GM23338 (cell line): ENCODE data around the gene CENPV. TPM values are rescaled to one million over a fixed set of nuclear protein-coding genes. Genes with fewer than 3 reads are reported as not detected.

Experiments used
- ATAC-seq: fragments of 200-7000 bp; cut with Tn5 transposase; 3 replicates; pipeline ENCODE4 v1.9.1; 2020
- DNase-seq: peaks from one replicate; pipeline ENCODE4 v3.0.0-alpha.2; 2015; ENCODE audit warnings: low spot score
- H2AFZ ChIP-seq: fragments of 200-600 bp; sonication (generic); 2 replicates; pipeline ENCODE4 v1.8.0; 2016; ENCODE audit warnings: antibody characterized with exemption, mild to moderate bottlenecking, moderate library complexity
- H3F3A ChIP-seq: fragments of 200-600 bp; sonication (generic); replicated peaks from 2 replicates; pipeline ENCODE4 v1.8.0; 2017; ENCODE audit warnings: antibody characterized with exemption, mixed run types, low read depth
- H3K27ac ChIP-seq: fragments of 200-600 bp; sonication (generic); 2 replicates; pipeline ENCODE4 v1.6.1; 2016; ENCODE audit warnings: low read depth
- H3K27me3 ChIP-seq: fragments of 200-600 bp; sonication (generic); 2 replicates; pipeline ENCODE4 v1.8.0; 2016; ENCODE audit warnings: mild to moderate bottlenecking, mixed run types, moderate library complexity; ENCODE audit not compliant: insufficient read depth
- H3K36me3 ChIP-seq: fragments of 200-600 bp; sonication (generic); 2 replicates; pipeline ENCODE4 v1.8.0; 2016; ENCODE audit warnings: mild to moderate bottlenecking; ENCODE audit not compliant: insufficient read depth
- H3K4me1 ChIP-seq: fragments of 200-600 bp; sonication (generic); 2 replicates; pipeline ENCODE4 v1.8.0; 2016; ENCODE audit warnings: mild to moderate bottlenecking, moderate library complexity; ENCODE audit not compliant: insufficient read depth
- H3K4me2 ChIP-seq: fragments of 200-600 bp; sonication (generic); 2 replicates; pipeline ENCODE4 v1.7.1; 2017; ENCODE audit warnings: mixed run types
- H3K4me3 ChIP-seq: fragments of 200-600 bp; sonication (generic); 2 replicates; pipeline ENCODE4 v1.6.1; 2016; ENCODE audit warnings: mixed run types
- H3K79me2 ChIP-seq: fragments of 200-600 bp; sonication (generic); replicated peaks from 2 replicates; pipeline ENCODE4 v1.8.0; 2017; ENCODE audit warnings: mild to moderate bottlenecking; ENCODE audit not compliant: insufficient read depth
- H3K9me2 ChIP-seq: fragments of 200-600 bp; sonication (generic); 2 replicates; pipeline ENCODE4 v1.8.0; 2017; ENCODE audit not compliant: insufficient read depth
- H4K20me1 ChIP-seq: fragments of 200-600 bp; sonication (generic); replicated peaks from 2 replicates; pipeline ENCODE4 v1.8.0; 2017; ENCODE audit warnings: mild to moderate bottlenecking; ENCODE audit not compliant: insufficient read depth
- H3K27ac Mint-ChIP-seq: 2 replicates; pipeline ENCODE4 v1.8.0; 2020; ENCODE audit warnings: inconsistent platforms, mild to moderate bottlenecking, moderate library complexity, mixed read lengths
- H3K27me3 Mint-ChIP-seq: 3 replicates; pipeline ENCODE4 v1.8.0; 2022; ENCODE audit warnings: low read depth, mild to moderate bottlenecking, moderate library complexity, mixed read lengths, inconsistent platforms; ENCODE audit not compliant: insufficient read depth, poor library complexity
- H3K36me3 Mint-ChIP-seq: 3 replicates; pipeline ENCODE4 v1.8.0; 2021; ENCODE audit warnings: low read depth, mild to moderate bottlenecking, inconsistent platforms, moderate library complexity, mixed read lengths
- H3K4me1 Mint-ChIP-seq: 3 replicates; pipeline ENCODE4 v1.8.0; 2020; ENCODE audit warnings: mild to moderate bottlenecking, inconsistent platforms, mixed read lengths
- H3K4me3 Mint-ChIP-seq: 3 replicates; pipeline ENCODE4 v1.8.0; 2021; ENCODE audit warnings: moderate library complexity, mild to moderate bottlenecking, inconsistent platforms, mixed read lengths
- H3K9me3 Mint-ChIP-seq: 3 replicates; pipeline ENCODE4 v1.8.0; 2020; ENCODE audit warnings: moderate library complexity, mild to moderate bottlenecking, inconsistent platforms, mixed read lengths
- CREB1 ChIP-seq: fragments of 250-450 bp; sonication (Bioruptor Pico); IDR thresholded peaks from 2 replicates; pipeline ENCODE4 v1.5.0; 2020; ENCODE audit warnings: low read depth, mild to moderate bottlenecking, moderate library complexity
- EZH2 ChIP-seq: fragments of 200-600 bp; sonication (generic); IDR thresholded peaks from one replicate; pipeline ENCODE4 v1.8.0; 2017; ENCODE audit warnings: antibody characterized with exemption, mild to moderate bottlenecking, low read depth; ENCODE audit not compliant: unreplicated experiment
- EZH2phosphoT487 ChIP-seq: fragments of 200-600 bp; sonication (generic); IDR thresholded peaks from one replicate; pipeline ENCODE4 v1.8.1; 2018; ENCODE audit warnings: antibody characterized with exemption; ENCODE audit not compliant: unreplicated experiment
- JUNB ChIP-seq: IDR thresholded peaks from one replicate; pipeline ENCODE4 v1.6.1; 2016; ENCODE audit warnings: antibody characterized with exemption; ENCODE audit not compliant: unreplicated experiment
- NANOG ChIP-seq: IDR thresholded peaks from 2 replicates; pipeline ENCODE4 v1.6.1; 2016; ENCODE audit warnings: antibody characterized with exemption, borderline replicate concordance
- POLR2AphosphoS5 ChIP-seq: IDR thresholded peaks from 2 replicates; pipeline ENCODE4 v1.6.1; 2016; ENCODE audit warnings: antibody characterized with exemption, low read depth
- STAT1 ChIP-seq: IDR thresholded peaks from one replicate; pipeline ENCODE4 v1.6.1; 2016; ENCODE audit warnings: antibody characterized with exemption; ENCODE audit not compliant: unreplicated experiment
- ZNF114 ChIP-seq: fragments of 250-450 bp; sonication (Bioruptor Pico); IDR thresholded peaks from 2 replicates; pipeline ENCODE4 v1.5.0; 2020; ENCODE audit warnings: mild to moderate bottlenecking, moderate library complexity
- ZNF331 ChIP-seq: fragments of 250-450 bp; sonication (Bioruptor Pico); IDR thresholded peaks from 2 replicates; pipeline ENCODE4 v1.5.0; 2020; ENCODE audit warnings: low read depth, mild to moderate bottlenecking, moderate library complexity
- polyA plus RNA-seq: library from polyadenylated mRNA; unstranded; fragments of >200 nt; fragmentation: Nextera tagmentation; extraction: Ambion mirVana; gene quantifications from 2 replicates; pipeline ENCODE4 v1.2.1, GENCODE V29; 2016
- total RNA-seq: library from RNA; depleted of rRNA; stranded (reverse); fragments of >200 nt; shearing (Covaris generic); gene quantifications from 2 replicates; pipeline ENCODE4 v1.2.3, GENCODE V29; 2014
- TF ChIP-seq, protein P1 (sequence below): fragments of 250-450 bp; sonication (Bioruptor Pico); IDR thresholded peaks from 2 replicates; pipeline ENCODE4 v1.5.0; 2020; ENCODE audit warnings: mild to moderate bottlenecking, moderate library complexity
- TF ChIP-seq, protein P2 (sequence below): IDR thresholded peaks from 2 replicates; pipeline ENCODE4 v1.6.1; 2016; ENCODE audit warnings: antibody characterized with exemption
- TF ChIP-seq, protein P3 (sequence below): IDR thresholded peaks from one replicate; pipeline ENCODE4 v1.6.1; 2018; ENCODE audit warnings: antibody characterized with exemption; ENCODE audit not compliant: unreplicated experiment
- TF ChIP-seq, protein P4 (sequence below), 2 experiments: fragments of 200-600 bp in 1 of 2; sonication (generic) in 1 of 2; conservative IDR thresholded peaks; 2 replicates each; pipeline versions ENCODE4 v1.5.1 to v1.6.1; 2016 to 2017; ENCODE audit warnings: antibody characterized with exemption in 2 of 2, low read depth in 2 of 2, mild to moderate bottlenecking in 2 of 2, moderate library complexity in 1 of 2

Gene CENPV
- total and polyA plus RNA-seq, 2 experiments from 2014 or later = 139 to 300 TPM

DNA sequence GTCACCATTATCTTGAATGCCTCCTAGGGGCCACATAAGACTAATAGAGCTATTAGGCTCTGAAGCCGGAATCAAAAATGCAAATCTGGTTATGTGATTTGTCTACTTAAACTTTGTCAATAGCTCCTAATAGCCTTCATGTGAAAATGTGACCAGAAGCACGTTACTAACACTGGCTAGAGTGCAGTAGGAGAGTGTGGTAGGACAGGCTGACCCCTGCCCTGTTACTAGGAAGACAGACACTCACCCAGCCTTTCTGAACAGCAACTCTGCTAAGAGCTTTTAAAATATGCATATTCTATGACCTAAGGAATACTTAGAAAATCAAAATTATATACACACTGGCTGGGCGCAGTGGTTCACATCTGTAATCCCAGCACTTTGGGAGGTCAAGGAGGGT, 26.3 kb downstream of the CENPV start:
- Mint-ChIP-seq H3K27me3 (peaks cover 8% of the 10 kb centered on the region), H3K36me3 (peaks cover 13% of the 10 kb centered on the region; the same call in 2 of the 3 replicates), H3K4me3 (no peak overlapping the region), H3K27ac (no peak overlapping the region), H3K9me3 (no peaks in the 10 kb centered on the region), H3K4me1 (no peaks in the 10 kb centered on the region)
- H3K36me3 ChIP-seq = no peaks in the 10 kb centered on the region
- H2AFZ ChIP-seq = no peak overlapping the region
- H3K9me2 ChIP-seq = no peaks in the 10 kb centered on the region
- ATAC-seq (no peak), DNase-seq (no peak)
- no peaks in the 10 kb centered on the region; the same call in 1 of the 2 replicates for H4K20me1 ChIP-seq
- no peak overlapping the region for H3K27ac ChIP-seq
- H3K4me2 ChIP-seq = no peak overlapping the region
- H3F3A ChIP-seq = 0 out of 2 replicates have a peak, but pooled peaks cover 5% of the 10 kb centered on the region
- H3K4me1 ChIP-seq = no peaks in the 10 kb centered on the region
- H3K27me3 ChIP-seq = no peaks in the 10 kb centered on the region
- TF ChIP-seq ZNF331 (no peak), POLR2AphosphoS5 (no peak), ZNF114 (CRISPR knock-in tag) (no peak), CREB1 (CRISPR knock-in tag) (no peak), STAT1 (no peak), EZH2phosphoT487 (no peak), NANOG (no peak), EZH2 (no peak), JUNB (no peak)
- TF ChIP-seq, protein P1, sequence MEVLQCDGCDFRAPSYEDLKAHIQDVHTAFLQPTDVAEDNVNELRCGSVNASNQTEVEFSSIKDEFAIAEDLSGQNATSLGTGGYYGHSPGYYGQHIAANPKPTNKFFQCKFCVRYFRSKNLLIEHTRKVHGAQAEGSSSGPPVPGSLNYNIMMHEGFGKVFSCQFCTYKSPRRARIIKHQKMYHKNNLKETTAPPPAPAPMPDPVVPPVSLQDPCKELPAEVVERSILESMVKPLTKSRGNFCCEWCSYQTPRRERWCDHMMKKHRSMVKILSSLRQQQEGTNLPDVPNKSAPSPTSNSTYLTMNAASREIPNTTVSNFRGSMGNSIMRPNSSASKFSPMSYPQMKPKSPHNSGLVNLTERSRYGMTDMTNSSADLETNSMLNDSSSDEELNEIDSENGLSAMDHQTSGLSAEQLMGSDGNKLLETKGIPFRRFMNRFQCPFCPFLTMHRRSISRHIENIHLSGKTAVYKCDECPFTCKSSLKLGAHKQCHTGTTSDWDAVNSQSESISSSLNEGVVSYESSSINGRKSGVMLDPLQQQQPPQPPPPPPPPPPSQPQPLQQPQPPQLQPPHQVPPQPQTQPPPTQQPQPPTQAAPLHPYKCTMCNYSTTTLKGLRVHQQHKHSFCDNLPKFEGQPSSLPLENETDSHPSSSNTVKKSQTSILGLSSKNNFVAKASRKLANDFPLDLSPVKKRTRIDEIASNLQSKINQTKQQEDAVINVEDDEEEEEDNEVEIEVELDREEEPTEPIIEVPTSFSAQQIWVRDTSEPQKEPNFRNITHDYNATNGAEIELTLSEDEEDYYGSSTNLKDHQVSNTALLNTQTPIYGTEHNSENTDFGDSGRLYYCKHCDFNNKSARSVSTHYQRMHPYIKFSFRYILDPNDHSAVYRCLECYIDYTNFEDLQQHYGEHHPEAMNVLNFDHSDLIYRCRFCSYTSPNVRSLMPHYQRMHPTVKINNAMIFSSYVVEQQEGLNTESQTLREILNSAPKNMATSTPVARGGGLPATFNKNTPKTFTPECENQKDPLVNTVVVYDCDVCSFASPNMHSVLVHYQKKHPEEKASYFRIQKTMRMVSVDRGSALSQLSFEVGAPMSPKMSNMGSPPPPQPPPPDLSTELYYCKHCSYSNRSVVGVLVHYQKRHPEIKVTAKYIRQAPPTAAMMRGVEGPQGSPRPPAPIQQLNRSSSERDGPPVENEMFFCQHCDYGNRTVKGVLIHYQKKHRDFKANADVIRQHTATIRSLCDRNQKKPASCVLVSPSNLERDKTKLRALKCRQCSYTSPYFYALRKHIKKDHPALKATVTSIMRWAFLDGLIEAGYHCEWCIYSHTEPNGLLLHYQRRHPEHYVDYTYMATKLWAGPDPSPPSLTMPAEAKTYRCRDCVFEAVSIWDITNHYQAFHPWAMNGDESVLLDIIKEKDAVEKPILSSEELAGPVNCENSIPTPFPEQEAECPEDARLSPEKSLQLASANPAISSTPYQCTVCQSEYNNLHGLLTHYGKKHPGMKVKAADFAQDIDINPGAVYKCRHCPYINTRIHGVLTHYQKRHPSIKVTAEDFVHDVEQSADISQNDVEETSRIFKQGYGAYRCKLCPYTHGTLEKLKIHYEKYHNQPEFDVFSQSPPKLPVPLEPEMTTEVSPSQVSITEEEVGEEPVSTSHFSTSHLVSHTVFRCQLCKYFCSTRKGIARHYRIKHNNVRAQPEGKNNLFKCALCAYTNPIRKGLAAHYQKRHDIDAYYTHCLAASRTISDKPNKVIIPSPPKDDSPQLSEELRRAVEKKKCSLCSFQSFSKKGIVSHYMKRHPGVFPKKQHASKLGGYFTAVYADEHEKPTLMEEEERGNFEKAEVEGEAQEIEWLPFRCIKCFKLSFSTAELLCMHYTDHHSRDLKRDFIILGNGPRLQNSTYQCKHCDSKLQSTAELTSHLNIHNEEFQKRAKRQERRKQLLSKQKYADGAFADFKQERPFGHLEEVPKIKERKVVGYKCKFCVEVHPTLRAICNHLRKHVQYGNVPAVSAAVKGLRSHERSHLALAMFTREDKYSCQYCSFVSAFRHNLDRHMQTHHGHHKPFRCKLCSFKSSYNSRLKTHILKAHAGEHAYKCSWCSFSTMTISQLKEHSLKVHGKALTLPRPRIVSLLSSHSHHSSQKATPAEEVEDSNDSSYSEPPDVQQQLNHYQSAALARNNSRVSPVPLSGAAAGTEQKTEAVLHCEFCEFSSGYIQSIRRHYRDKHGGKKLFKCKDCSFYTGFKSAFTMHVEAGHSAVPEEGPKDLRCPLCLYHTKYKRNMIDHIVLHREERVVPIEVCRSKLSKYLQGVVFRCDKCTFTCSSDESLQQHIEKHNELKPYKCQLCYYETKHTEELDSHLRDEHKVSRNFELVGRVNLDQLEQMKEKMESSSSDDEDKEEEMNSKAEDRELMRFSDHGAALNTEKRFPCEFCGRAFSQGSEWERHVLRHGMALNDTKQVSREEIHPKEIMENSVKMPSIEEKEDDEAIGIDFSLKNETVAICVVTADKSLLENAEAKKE (CRISPR knock-in tag) = no peak
- TF ChIP-seq, protein P2, sequence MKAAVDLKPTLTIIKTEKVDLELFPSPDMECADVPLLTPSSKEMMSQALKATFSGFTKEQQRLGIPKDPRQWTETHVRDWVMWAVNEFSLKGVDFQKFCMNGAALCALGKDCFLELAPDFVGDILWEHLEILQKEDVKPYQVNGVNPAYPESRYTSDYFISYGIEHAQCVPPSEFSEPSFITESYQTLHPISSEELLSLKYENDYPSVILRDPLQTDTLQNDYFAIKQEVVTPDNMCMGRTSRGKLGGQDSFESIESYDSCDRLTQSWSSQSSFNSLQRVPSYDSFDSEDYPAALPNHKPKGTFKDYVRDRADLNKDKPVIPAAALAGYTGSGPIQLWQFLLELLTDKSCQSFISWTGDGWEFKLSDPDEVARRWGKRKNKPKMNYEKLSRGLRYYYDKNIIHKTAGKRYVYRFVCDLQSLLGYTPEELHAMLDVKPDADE = no peak
- TF ChIP-seq, protein P3, sequence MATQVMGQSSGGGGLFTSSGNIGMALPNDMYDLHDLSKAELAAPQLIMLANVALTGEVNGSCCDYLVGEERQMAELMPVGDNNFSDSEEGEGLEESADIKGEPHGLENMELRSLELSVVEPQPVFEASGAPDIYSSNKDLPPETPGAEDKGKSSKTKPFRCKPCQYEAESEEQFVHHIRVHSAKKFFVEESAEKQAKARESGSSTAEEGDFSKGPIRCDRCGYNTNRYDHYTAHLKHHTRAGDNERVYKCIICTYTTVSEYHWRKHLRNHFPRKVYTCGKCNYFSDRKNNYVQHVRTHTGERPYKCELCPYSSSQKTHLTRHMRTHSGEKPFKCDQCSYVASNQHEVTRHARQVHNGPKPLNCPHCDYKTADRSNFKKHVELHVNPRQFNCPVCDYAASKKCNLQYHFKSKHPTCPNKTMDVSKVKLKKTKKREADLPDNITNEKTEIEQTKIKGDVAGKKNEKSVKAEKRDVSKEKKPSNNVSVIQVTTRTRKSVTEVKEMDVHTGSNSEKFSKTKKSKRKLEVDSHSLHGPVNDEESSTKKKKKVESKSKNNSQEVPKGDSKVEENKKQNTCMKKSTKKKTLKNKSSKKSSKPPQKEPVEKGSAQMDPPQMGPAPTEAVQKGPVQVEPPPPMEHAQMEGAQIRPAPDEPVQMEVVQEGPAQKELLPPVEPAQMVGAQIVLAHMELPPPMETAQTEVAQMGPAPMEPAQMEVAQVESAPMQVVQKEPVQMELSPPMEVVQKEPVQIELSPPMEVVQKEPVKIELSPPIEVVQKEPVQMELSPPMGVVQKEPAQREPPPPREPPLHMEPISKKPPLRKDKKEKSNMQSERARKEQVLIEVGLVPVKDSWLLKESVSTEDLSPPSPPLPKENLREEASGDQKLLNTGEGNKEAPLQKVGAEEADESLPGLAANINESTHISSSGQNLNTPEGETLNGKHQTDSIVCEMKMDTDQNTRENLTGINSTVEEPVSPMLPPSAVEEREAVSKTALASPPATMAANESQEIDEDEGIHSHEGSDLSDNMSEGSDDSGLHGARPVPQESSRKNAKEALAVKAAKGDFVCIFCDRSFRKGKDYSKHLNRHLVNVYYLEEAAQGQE = no peak
- TF ChIP-seq, protein P4, sequence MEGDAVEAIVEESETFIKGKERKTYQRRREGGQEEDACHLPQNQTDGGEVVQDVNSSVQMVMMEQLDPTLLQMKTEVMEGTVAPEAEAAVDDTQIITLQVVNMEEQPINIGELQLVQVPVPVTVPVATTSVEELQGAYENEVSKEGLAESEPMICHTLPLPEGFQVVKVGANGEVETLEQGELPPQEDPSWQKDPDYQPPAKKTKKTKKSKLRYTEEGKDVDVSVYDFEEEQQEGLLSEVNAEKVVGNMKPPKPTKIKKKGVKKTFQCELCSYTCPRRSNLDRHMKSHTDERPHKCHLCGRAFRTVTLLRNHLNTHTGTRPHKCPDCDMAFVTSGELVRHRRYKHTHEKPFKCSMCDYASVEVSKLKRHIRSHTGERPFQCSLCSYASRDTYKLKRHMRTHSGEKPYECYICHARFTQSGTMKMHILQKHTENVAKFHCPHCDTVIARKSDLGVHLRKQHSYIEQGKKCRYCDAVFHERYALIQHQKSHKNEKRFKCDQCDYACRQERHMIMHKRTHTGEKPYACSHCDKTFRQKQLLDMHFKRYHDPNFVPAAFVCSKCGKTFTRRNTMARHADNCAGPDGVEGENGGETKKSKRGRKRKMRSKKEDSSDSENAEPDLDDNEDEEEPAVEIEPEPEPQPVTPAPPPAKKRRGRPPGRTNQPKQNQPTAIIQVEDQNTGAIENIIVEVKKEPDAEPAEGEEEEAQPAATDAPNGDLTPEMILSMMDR (conservative IDR thresholded peaks at IDR 0.05; ENCODE audit: low read depth in 2 of 2) = no peak
- no peaks in the 10 kb centered on the region for H3K79me2 ChIP-seq
- no peak overlapping the region for H3K4me3 ChIP-seq
